Fibroblast of lung (primary cell): ENCODE measurements around the gene CCDC97. TPM values are rescaled to one million over a fixed set of nuclear protein-coding genes. Genes with fewer than 3 reads are reported as not detected.

Source experiments
- DNase-seq, 2 donors: peaks; one replicate each; pipeline versions ENCODE4 v3.0.0 to v3.0.0-alpha.2; 2010; ENCODE audit warnings: low read depth in 2 of 2
- H2AFZ ChIP-seq: 2 replicates; pipeline ENCODE4 v1.5.1; 2012; ENCODE audit warnings: low read length, control low read depth, inconsistent platforms
- H3K27ac ChIP-seq: 2 replicates; pipeline ENCODE4 v1.5.1; 2011; ENCODE audit warnings: low read length, control low read depth; ENCODE audit not compliant: insufficient read depth
- H3K27me3 ChIP-seq: 2 replicates; pipeline ENCODE4 v1.5.1; 2011; ENCODE audit warnings: mild to moderate bottlenecking, low read length; ENCODE audit not compliant: control insufficient read depth, insufficient read depth
- H3K36me3 ChIP-seq: 2 replicates; pipeline ENCODE4 v1.5.1; 2011; ENCODE audit warnings: low read length; ENCODE audit not compliant: control insufficient read depth, insufficient read depth
- H3K4me1 ChIP-seq: 2 replicates; pipeline ENCODE4 v1.5.1; 2011; ENCODE audit warnings: low read length; ENCODE audit not compliant: control insufficient read depth, insufficient read depth; ENCODE audit errors: extremely low read depth
- H3K4me2 ChIP-seq: 2 replicates; pipeline ENCODE4 v1.5.1; 2011; ENCODE audit warnings: low read length, control low read depth; ENCODE audit not compliant: insufficient read depth; ENCODE audit errors: extremely low read depth
- H3K4me3 ChIP-seq, 4 experiments: fragments of 200-600 bp in 1 of 4; sonication (generic) in 1 of 4; replicated peaks in 1 of 4; 2 replicates each; pipeline ENCODE4 v1.5.1; 2011 to 2016; ENCODE audit warnings: low read length in 4 of 4, low read depth in 3 of 4, mild to moderate bottlenecking in 3 of 4, control low read depth in 2 of 4, inconsistent platforms in 1 of 4, mixed read lengths in 1 of 4; ENCODE audit not compliant: insufficient read depth in 1 of 4; ENCODE audit errors: control extremely low read depth in 1 of 4
- H3K79me2 ChIP-seq: 2 replicates; pipeline ENCODE4 v1.5.1; 2012; ENCODE audit warnings: mild to moderate bottlenecking, low read length, inconsistent platforms; ENCODE audit not compliant: control insufficient read depth, insufficient read depth
- H3K9ac ChIP-seq: 2 replicates; pipeline ENCODE4 v1.5.1; 2011; ENCODE audit warnings: mild to moderate bottlenecking, low read length, control low read depth; ENCODE audit not compliant: insufficient read depth
- H3K9me3 ChIP-seq: 2 replicates; pipeline ENCODE4 v1.5.1; 2012; ENCODE audit warnings: low read depth, low read length; ENCODE audit not compliant: control insufficient read depth, insufficient read depth
- H4K20me1 ChIP-seq: 2 replicates; pipeline ENCODE4 v1.5.1; 2011; ENCODE audit warnings: low read length; ENCODE audit not compliant: control insufficient read depth, insufficient read depth; ENCODE audit errors: extremely low read depth
- CTCF ChIP-seq, 2 donors: IDR thresholded peaks in 1 of 2; conservative IDR thresholded peaks in 1 of 2; 1 replicate in 1 of 2; 2 replicates in 1 of 2; pipeline ENCODE4 v1.5.1; 2011 to 2012; ENCODE audit warnings: low read length in 2 of 2, control low read depth in 1 of 2, inconsistent platforms in 1 of 2, low read depth in 1 of 2, mild to moderate bottlenecking in 1 of 2
- EZH2 ChIP-seq: IDR thresholded peaks from 2 replicates; pipeline ENCODE4 v1.5.1; 2012; ENCODE audit warnings: low read length, control low read depth, mild to moderate bottlenecking; ENCODE audit errors: missing control alignments
- polyA plus RNA-seq, 2 donors: library from polyadenylated mRNA; depleted of rRNA in 1 of 2; stranded (reverse) in 1 of 2; unstranded in 1 of 2; fragments of >200 nt; gene quantifications; 2 replicates each; pipeline ENCODE4 v1.2.1, GENCODE V29; 2011 to 2012; ENCODE audit warnings: missing spikeins in 1 of 2
- total RNA-seq: library from RNA; depleted of rRNA; stranded (reverse); fragments of >200 nt; gene quantifications from 2 replicates; pipeline ENCODE4 v1.2.1, GENCODE V29; 2014

The CCDC97 gene
- total and polyA plus RNA-seq, 2 donors (not counting 1 experiment from before 2014, with no cell fraction given) = 6.3 to 7.8 TPM

- peak; percentile 97 to 98 for DNase-seq
- H3K4me2 ChIP-seq = peak overlapping the region; percentile 77
- peak overlapping the region; percentile 74 for H3K9ac ChIP-seq
- peak overlapping the region; percentile 97 for H3K27ac ChIP-seq
- H3K27me3 ChIP-seq = no peaks in the 10 kb centered on the region
- no peaks in the 10 kb centered on the region for H3K79me2 ChIP-seq
- H3K4me1 ChIP-seq = peaks cover 63% of the 10 kb centered on the region
- TF ChIP-seq CTCF (conservative IDR thresholded peaks at IDR 0.05 in 1 of 2, IDR thresholded peaks at IDR 0.05 in 1 of 2; ENCODE audit: low read depth in 1 of 2, low read length in 2 of 2) = no peak
- TF ChIP-seq EZH2 = no peak
- H2AFZ ChIP-seq = no peak overlapping the region
- peaks cover 19% of the 10 kb centered on the region for H3K36me3 ChIP-seq
- no peaks in the 10 kb centered on the region for H4K20me1 ChIP-seq
- H3K9me3 ChIP-seq = no peaks in the 10 kb centered on the region
- peak overlapping the region in 1 of 4 experiments; percentile 21 for H3K4me3 ChIP-seq
These were observed 13.6 kb downstream of the CCDC97 start for GRCh38 chr19:41323430-41324125.

GRCh38 chr19:41324231-41324702 is 14.3 kb downstream of the CCDC97 start:
- Histone ChIP-seq H3K27ac (peak overlapping the region; percentile 97), H2AFZ (no peak overlapping the region), H3K4me1 (peaks cover 64% of the 10 kb centered on the region), H3K27me3 (no peaks in the 10 kb centered on the region), H3K9ac (peak overlapping the region; percentile 70), H3K9me3 (no peaks in the 10 kb centered on the region), H3K4me2 (peak overlapping the region; percentile 75), H3K79me2 (no peaks in the 10 kb centered on the region), H4K20me1 (no peaks in the 10 kb centered on the region), H3K4me3 (no peak overlapping the region), H3K36me3 (peaks cover 18% of the 10 kb centered on the region)
- no peak for DNase-seq
- TF ChIP-seq EZH2 = no peak
- no peak for TF ChIP-seq CTCF (conservative IDR thresholded peaks at IDR 0.05 in 1 of 2, IDR thresholded peaks at IDR 0.05 in 1 of 2; ENCODE audit: low read depth in 1 of 2, low read length in 2 of 2)

GRCh38 chr19:41324921-41325639 is 15.1 kb downstream of the CCDC97 start:
- peak; percentile 78 to 82 for DNase-seq
- Histone ChIP-seq H3K79me2 (no peaks in the 10 kb centered on the region), H4K20me1 (no peaks in the 10 kb centered on the region)

More at GRCh38 chr19:41324921-41325639, 15.1 kb downstream of the CCDC97 start:
- Histone ChIP-seq H3K4me3 (no peak overlapping the region), H3K9me3 (no peaks in the 10 kb centered on the region), H3K4me1 (peaks cover 64% of the 10 kb centered on the region), H3K27ac (peak overlapping the region; percentile 97), H3K4me2 (peak overlapping the region; percentile 69), H3K36me3 (peaks cover 14% of the 10 kb centered on the region), H2AFZ (no peak overlapping the region), H3K9ac (peak overlapping the region; percentile 59), H3K27me3 (no peaks in the 10 kb centered on the region)
- TF ChIP-seq CTCF (conservative IDR thresholded peaks at IDR 0.05 in 1 of 2, IDR thresholded peaks at IDR 0.05 in 1 of 2; ENCODE audit: low read depth in 1 of 2, low read length in 2 of 2) = no peak
- TF ChIP-seq EZH2 = no peak
